GM10847 (cell line): ENCODE results near the gene SLC10A1.

Experiments used
- POLR2A ChIP-seq: IDR thresholded peaks from 2 replicates; pipeline ENCODE4 v1.6.1; 2011; ENCODE audit not compliant: insufficient read length; ENCODE audit errors: extremely low read depth

The SLC10A1 gene

DNA sequence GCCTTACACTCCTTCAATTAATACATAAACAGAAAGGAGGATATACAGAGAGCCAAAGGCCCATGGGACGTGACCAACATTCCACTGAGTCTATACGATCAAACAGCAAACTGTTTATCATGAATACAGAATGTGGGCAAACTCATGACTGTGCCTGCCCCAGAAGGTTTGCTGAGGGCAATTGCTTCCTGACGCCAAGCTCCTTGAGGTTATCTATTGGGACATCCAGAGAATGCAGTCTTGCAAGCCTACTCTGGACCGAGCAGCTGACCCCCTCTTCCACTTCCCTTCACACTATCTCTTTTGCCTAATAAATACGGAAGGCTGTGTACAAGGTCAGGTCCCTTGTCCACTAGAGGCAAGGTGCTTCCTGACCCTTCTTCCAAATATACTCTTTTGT, 18.5 kb upstream of the SLC10A1 start:
- no peak for TF ChIP-seq POLR2A

GRCh38 chr14:69814397-69814796, 17.4 kb upstream of the SLC10A1 start:
- TF ChIP-seq POLR2A: no peak

- TF ChIP-seq POLR2A: no peak
These were observed 15.7 kb upstream of the SLC10A1 start for GRCh38 chr14:69812711-69813110.

DNA sequence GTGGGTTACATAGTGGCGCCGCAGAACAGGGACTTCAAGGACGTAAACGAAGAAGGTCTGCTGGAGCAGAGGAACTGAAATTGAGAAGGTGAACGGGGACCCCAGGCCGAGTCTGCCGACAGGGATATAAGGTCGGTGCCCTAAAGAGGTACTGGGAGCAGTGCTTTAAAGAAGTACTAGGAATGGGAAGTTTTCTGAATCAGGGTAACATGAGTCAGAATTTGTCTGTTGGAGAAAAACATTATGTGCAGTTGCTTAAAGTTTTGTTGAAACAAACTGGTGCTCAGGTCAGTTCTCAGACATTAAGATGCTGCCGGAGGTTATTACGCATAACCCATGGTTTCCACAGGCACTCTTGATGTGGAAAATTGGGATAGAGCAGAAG, 14.8 kb upstream of the SLC10A1 start:
- TF ChIP-seq POLR2A: no peak

DNA sequence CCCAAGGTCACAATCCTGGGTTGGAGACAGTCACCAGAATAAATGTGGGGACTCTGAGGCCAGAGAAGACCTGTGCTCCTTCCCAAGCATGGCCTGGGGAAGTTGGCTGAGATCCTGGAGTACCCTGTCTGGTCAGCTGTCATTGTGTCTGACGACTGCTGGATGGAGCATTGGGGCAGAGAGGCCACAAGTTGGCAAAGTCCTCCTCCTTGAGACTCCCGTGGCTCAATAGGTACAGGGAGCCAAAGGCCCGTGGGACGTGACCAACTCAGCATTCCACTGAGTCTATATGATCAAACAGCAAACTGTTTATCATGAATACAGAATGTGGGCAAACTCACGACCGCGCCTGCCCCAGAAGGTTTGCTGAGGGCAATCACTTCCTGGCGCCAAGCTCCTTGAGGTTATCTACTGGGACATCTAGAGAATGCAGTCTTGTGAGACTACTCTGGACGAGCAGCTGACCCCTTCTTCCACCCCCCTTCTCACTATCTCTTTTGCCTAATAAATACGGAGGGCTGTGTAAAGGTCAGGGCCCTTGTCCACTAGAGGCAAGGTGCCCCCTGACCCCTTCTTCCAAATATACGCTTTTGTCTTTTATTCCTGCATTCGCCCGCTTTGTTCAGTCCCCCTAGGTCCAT, 14.3 kb upstream of the SLC10A1 start:
- no peak for TF ChIP-seq POLR2A

GRCh38 chr14:69808919-69809808, 12.1 kb upstream of the SLC10A1 start:
- TF ChIP-seq POLR2A: no peak

DNA sequence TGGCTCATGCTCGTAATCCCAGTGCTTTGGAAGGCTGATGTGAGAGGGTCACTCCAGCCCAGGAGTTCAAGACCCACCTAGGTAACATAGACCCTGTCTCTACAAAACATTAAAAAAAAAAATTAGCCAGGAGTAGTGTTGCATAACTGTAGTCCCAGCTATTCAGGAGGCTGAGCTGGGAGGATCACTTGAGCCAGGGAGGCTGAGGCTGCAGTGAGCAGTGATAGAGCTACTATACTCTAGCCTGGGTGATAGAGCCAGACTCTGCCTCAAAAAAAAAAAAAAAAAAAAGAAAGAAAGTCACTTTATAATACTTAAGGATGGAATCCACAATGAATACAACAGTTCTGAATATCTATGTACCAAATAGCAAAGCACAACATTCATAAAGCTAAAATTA, 10.2 kb upstream of the SLC10A1 start:
- TF ChIP-seq POLR2A: no peak

DNA sequence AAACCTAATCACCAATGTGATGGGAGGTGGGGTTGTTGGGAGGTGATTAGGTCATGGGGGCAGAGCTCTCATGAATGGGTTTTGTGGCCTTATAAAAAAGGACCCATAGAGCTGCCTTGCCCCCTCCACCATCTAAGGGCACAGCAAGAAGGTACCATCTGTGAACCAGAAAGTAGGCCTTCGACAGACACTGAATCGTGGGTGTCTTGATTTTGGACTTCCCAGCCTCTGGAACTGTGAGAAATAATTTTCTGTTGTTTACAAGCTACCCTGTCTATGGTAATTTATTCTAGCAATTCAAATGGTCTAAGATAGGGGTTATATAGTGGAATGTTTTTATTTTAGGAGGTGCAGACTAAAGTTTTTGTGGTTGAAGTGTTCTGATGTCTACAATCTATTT, 7.9 kb upstream of the SLC10A1 start:
- TF ChIP-seq POLR2A: no peak

- no peak for TF ChIP-seq POLR2A
These were observed 6.7 kb upstream of the SLC10A1 start for GRCh38 chr14:69803753-69804152.

DNA sequence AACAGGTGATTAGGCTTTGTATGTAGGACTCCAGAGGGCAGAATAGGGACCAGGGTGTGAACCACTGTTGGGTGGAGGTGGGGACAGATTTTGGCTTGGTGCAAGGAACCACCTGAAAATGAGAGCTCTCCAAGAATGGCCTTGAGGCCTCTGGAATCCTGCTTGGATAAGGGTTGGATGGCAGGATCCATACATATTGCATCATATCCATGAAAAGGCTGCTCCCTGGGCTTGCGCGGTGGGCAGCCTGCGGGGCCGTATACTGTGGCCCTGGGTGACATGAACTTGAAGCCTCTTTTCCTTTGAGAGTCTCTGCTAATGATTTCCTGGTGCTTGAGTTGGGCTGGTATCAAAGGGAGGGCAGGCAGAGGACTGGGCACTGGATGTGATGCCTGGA, 1.3 kb upstream of the SLC10A1 start:
- TF ChIP-seq POLR2A: no peak

DNA sequence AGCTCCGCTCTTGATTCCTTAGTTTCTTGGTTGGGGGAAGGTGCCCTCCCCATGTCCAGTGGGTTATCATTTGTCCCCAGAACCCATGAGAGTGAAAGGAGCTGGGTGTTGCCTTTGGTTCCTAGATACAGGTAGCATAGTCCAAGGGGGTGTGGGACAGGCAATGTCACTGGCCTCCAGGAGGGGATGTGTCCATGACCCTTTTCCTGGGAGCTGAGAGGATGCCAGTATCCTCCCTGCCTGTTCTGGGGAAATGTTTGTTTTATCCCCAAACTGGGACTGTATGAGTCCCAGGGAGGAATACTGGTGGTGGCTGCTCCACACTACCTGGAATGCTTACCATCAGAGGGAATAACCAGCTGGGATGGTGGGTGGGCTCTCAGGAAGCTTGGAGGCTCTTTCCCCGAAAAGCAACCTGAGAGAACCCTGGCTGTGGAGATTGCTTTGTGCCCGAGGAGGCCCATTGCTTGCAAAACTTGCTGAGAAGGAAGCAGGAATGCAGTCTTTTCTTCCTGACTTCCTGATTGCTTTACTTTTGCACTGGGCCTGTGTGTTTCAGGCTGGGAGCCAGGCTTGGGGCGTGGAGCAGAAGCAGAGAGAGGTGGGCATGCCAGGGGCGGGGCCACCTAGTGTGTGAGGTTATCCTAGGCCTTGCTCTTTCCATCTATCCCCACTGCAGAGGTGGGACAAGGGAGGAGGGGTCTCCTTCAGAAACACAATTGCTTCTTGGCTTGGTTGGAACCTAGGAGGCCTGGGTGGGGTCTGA, 715 bp upstream of the SLC10A1 start:
- no peak for TF ChIP-seq POLR2A

DNA sequence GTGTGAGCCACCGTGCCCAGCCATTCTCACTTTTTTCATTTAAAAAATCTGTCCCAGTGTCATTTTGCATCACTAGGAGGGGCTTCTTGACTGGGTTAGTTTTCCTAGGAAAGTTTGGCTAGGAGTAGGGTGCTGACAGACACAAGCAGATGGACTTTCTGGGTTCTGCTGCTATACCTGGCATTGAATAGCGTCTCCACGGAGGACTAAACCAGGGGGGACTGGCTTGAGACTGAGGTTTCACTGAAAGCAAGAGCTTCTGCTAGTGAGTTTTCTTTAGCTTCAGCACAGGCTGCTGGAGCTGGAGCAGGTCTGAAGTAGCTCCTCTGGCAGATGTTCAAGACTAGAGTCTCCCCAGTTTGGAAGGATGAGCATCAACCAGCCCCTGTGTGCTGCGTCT, 1.4 kb downstream of the SLC10A1 start:
- TF ChIP-seq POLR2A: no peak

DNA sequence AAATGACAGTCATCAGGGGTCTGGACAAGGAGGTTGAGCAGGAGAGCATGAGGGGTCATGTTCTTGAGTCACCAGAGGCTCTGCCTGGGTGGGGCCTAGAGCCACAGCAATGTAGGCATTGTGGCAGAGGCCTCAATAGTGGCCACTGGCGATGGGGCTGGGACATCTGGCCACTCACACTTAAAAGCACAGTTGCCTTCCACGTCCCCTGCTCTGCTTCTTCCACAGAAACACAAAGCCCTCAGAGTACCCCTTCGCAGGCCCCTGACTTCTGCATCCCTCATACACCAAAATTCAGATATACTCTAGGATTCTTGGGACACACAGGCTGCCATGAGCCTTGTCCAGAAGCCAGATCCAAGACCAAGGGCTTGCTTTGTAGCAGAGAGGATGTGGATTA, 2.2 kb downstream of the SLC10A1 start:
- TF ChIP-seq POLR2A: no peak

DNA sequence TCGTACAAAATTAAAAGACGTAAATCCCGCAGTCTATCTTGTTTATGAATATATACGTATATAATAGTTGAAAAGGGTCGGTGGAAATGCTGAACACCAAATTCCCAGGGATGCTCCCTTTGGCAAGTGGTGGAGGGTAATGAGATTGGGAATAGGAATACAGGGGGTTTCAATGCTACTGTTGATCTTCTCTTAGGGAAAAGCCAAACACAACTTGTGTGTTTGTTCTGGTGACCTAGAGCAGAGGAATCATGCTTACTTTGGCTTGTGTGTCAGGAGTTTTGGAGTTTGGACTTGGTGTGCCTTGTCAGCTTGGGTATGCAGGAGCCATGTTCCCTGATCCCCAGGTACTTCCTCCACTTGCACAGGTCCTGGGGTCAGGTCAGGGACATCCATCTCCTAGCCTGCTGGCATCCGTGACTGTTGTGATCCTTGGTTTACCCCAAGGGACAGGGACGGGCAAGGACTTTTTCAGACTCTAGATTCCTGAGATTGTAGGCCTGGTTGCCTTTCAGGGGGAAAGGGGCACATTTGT, 4.1 kb downstream of the SLC10A1 start:
- TF ChIP-seq POLR2A: no peak

GRCh38 chr14:69789118-69789640, 7.9 kb downstream of the SLC10A1 start:
- no peak for TF ChIP-seq POLR2A
